ENCODE results near the gene MRM2.

The MRM2 gene

GRCh38 chr7:2257651-2258050, 15.6 kb upstream of the MRM2 start:
- H3K4me3 ChIP-seq, result no peak overlapping the region
- H3K27ac ChIP-seq, result no peak overlapping the region
- TF ChIP-seq CTCF (IDR thresholded peaks at IDR 0.05), result no peak
- DNase-seq (ENCODE audit: low spot score), result no peak

- DNase-seq (ENCODE audit: low spot score), result no peak
- H3K27ac ChIP-seq, result no peak overlapping the region
- no peak for TF ChIP-seq CTCF (IDR thresholded peaks at IDR 0.05)
- H3K4me3 ChIP-seq, result no peak overlapping the region
Observed at GRCh38 chr7:2257046-2257551, 15.1 kb upstream of the MRM2 start.

- H3K27ac ChIP-seq, result no peak overlapping the region
- H3K4me3 ChIP-seq, result no peak overlapping the region
- TF ChIP-seq CTCF (IDR thresholded peaks at IDR 0.05), result no peak
- DNase-seq (ENCODE audit: low spot score), result no peak
Observed at GRCh38 chr7:2256306-2257045, 14.5 kb upstream of the MRM2 start.

GRCh38 chr7:2255145-2256139, 13.4 kb upstream of the MRM2 start:
- TF ChIP-seq CTCF (IDR thresholded peaks at IDR 0.05), result no peak
- no peak overlapping the region for H3K27ac ChIP-seq
- DNase-seq (ENCODE audit: low spot score), result no peak
- no peak overlapping the region for H3K4me3 ChIP-seq

GRCh38 chr7:2254429-2255144, 12.6 kb upstream of the MRM2 start:
- TF ChIP-seq CTCF (IDR thresholded peaks at IDR 0.05), result no peak
- no peak overlapping the region for H3K4me3 ChIP-seq
- no peak for DNase-seq (ENCODE audit: low spot score)
- no peak overlapping the region for H3K27ac ChIP-seq

- H3K4me3 ChIP-seq, result no peak overlapping the region
- H3K27ac ChIP-seq, result no peak overlapping the region
- no peak for TF ChIP-seq CTCF (IDR thresholded peaks at IDR 0.05)
- no peak for DNase-seq (ENCODE audit: low spot score)
Observed at GRCh38 chr7:2253525-2254244, 11.7 kb upstream of the MRM2 start.

Data from coronary artery (tissue), 2 donors.